GM19438 (cell line): ENCODE results near the gene PEAR1.

ENCODE experiments used
- ATAC-seq: cut with Tn5 transposase; IDR thresholded peaks from one replicate; pipeline ENCODE4 v1.9.1; 2021; ENCODE audit warnings: low read depth; ENCODE audit not compliant: unreplicated experiment

PEAR1 gene

DNA sequence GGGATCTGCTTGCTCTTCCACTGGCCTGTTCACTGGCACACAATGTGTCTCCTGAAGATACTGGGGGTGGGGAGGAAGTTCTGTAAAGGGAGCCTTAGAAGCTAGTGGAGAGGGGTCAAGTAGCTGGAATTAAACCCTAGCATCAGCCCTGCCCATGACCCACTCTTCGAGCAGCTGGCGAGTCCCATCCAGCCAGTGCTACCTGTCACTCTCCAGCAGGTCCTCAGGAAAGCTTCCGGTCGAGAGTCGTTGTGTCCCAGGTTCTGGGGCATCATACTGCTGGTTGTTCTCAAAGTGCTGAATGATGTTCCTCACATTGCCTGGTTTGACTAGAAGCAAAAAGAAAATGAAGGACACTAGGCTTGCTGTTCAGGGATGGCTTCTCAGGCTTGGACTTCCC, 57.9 kb downstream of the PEAR1 start:
- no peak for ATAC-seq

DNA sequence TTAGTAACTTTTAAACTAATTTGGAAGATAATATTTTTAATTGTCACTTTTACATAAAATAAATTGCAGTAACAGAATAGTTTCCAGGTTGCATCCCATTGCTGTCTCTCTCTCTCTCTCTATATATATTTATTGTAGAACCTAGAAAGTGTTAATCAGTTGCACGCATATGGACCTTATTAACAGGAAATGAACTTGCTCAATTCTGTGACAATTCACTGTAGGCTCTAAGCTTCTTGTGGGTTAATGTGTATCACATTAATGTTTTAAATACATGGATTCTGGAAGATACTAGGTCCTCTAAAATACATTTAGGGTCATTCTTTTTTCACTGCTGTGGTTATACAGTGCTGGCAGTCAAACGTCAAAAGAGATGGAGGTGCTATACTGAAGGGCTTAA, 60.1 kb downstream of the PEAR1 start:
- ATAC-seq: no peak

DNA sequence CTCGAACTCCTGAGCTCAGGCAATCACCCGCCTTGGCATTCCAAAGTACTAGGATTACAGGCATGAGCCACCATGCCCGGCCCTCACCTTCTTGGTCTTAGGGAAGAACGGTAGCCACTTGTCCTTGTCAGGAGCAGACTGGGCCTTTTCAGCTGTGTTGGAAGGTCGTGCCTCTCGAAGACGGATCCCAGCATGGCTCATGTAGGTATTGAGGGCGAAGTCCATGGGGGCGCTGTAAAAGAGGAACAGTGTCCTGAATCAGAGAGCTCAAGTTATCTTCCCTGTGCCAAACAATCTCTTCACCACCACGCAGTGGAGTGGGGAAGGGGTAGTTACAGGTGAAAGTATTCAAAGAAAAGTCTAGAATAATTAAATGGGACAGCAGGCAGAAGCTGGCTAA, 62.8 kb downstream of the PEAR1 start:
- ATAC-seq: no peak

DNA sequence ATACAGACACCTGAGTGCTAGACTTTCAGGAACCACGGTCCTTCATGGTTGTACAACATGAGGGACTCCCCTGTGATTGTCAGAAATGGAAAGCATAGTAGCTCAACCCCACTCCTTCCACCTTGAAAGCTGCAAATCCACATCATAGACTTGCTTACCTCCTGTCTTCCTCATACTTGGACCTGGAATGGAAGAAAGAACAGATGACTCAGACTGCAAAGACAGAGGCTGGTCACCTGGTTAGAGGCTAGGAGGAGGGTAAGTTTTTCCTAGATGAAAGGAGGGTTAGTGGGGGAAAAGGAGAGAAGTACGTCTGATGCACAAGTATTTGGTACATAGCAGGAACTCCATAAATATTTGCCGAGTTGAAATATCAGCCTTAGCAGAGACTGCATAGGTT, 64.1 kb downstream of the PEAR1 start:
- ATAC-seq: no peak

DNA sequence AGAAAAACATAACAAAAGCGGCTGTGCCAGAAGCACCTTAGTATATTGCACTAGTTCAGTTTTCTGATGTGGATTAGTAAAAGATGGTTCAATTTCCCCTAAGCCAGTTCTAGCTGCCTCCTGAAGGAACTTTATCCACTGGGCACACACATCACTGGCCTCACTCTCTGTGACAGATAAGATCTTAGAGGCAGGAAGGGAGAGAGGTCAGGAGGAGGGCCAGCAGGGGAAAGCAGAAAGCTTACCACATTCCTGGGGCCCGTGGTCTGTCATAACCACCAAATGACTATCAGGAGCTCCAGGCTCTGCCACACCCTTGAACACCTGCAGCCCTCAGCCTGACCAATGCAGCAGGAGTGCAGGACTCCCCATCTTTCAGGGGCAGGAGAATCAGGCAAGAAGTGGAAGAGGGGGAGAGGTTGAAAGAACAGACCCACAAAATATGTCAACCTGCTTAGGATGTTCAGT, 64.8 kb downstream of the PEAR1 start:
- ATAC-seq: no peak

DNA sequence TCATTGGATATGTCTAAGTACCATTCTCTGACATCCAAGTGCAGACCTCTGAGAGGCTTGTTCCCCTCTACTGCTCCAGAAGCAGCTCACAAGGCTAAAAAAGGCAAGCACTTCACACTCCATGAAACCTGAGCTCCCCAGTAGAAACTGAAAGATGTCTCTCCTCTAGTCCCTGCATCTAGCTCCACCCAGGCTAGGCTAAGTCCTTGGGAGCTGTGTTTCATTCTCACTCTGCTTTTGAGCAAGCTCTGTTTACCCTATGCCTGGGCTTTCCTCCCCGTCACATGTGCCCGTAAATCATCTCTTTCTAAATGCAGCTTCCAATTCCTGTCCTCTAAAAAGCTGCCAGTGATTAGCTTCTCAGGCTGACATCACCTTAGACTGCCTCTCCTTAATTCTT, 65.9 kb downstream of the PEAR1 start:
- no peak for ATAC-seq

DNA sequence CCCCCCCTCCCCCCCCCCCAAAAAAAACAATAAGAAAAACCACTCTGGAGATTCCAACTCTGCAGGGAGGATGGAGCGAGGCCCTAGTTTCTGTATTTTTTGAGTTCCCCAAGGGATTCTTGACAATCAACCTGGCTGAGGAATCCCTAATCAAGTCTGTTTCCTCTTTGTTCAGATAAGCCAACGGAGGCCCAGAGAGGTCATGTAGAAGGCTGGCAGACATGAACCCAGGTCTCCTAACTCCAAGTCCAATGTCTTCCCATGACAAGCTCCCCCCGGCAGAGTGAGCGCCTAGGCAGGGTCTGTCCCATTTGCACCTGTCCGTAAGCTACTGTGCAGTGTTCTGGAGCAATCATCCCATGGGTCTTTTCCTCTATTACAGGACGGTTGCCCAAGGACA, 66.4 kb downstream of the PEAR1 start:
- ATAC-seq: no peak

DNA sequence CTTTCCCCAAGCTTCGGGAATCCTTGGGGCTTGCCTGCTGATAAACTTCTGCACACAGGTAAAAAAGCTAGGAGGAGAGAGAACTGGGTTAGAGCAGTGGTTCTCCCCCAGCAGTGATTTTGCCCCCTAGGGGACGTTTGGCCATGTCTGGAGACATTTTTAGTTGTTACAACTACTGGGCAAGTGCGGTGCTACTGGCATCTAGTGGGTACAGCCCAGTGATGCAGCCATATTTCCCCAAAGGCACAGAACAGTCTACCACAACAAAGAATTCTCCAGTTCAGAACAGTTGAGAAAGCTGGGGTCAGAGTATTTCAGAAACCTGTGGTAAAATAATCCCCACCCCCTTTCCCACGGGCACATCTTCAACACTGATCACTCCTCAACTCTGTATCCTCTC, 68.2 kb downstream of the PEAR1 start:
- ATAC-seq: no peak

DNA sequence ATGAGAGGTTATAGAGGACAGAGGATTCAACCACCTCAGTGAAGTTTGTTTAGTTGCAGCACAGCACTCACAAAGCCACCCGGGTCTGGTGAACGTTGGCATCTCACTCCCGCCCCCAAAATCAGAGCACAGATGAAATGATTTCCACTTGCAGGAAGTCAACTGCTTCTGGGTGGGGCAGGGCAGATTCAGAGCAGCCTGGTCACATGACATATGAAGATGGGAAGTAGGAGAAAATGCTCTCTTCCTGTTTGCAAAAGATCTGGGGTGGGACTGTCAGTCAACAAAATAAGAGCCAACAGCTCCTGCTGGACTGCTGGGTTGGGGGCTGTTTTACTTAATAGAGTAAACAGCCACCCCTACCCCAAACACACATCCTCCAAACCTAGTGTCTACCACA, 70.1 kb downstream of the PEAR1 start:
- no peak for ATAC-seq

DNA sequence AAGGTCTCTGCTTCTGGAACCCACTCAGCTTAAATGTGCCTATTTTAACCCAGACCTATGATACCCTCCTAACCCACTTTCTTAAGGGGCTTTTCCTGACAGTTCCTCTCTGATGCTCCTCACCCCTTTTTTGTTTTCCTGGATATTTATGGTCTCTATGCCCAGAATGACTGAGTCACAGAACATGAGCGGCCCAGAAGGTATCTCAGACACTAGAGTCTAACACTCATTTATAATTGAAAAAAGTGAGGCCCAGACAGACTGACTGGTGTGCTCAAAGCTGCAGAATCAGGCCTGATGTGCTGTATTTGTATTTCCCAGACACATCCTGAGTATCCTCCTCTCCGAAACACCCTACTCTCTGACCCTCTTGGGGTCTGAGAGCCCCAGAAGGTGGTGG, 70.9 kb downstream of the PEAR1 start:
- no peak for ATAC-seq
